Smooth muscle cell (in vitro differentiated cells): ENCODE measurements around the gene TSPYL4. TPM values are rescaled to one million over a fixed set of nuclear protein-coding genes. Genes with fewer than 3 reads are reported as not detected.
A peak's percentile ranks its signal among the peaks of the same experiment; 100 is the strongest.

ENCODE experiments used
- DNase-seq: peaks from one replicate; lab custom pipeline; 2025; ENCODE audit not compliant: unreplicated experiment; lab: John Stamatoyannopoulos, UW
- H2AFZ ChIP-seq: fragments of 200-600 bp; sonication (generic); 2 replicates; pipeline ENCODE4 v1.6.0; 2016; ENCODE audit warnings: antibody characterized with exemption, low read depth, mild to moderate bottlenecking
- H3F3A ChIP-seq: fragments of 200-600 bp; sonication (generic); 2 replicates; pipeline ENCODE4 v1.6.0; 2017; ENCODE audit warnings: antibody characterized with exemption, low read depth
- H3K27ac ChIP-seq: fragments of 200-600 bp; sonication (generic); 2 replicates; pipeline ENCODE4 v1.5.1; 2016; ENCODE audit warnings: low read depth, mild to moderate bottlenecking
- H3K27me3 ChIP-seq: fragments of 200-600 bp; sonication (generic); 2 replicates; pipeline ENCODE4 v1.6.1; 2016; ENCODE audit warnings: low read depth, mild to moderate bottlenecking
- H3K36me3 ChIP-seq: fragments of 200-600 bp; sonication (generic); 2 replicates; pipeline ENCODE4 v1.5.1; 2016; ENCODE audit warnings: low read depth
- H3K4me1 ChIP-seq: fragments of 200-600 bp; sonication (generic); 2 replicates; pipeline ENCODE4 v1.5.1; 2016; ENCODE audit warnings: low read depth
- H3K4me2 ChIP-seq: fragments of 200-600 bp; sonication (generic); 2 replicates; pipeline ENCODE4 v1.6.0; 2016; ENCODE audit warnings: mild to moderate bottlenecking
- H3K4me3 ChIP-seq: fragments of 200-600 bp; sonication (generic); 2 replicates; pipeline ENCODE4 v1.5.1; 2016; ENCODE audit warnings: mild to moderate bottlenecking
- H3K79me2 ChIP-seq: fragments of 200-600 bp; sonication (generic); 2 replicates; pipeline ENCODE4 v1.6.0; 2016; ENCODE audit warnings: low read depth, mild to moderate bottlenecking
- H3K9ac ChIP-seq: fragments of 200-600 bp; sonication (generic); 2 replicates; pipeline ENCODE4 v1.6.0; 2016; ENCODE audit warnings: low read depth
- H3K9me3 ChIP-seq: fragments of 200-600 bp; sonication (generic); replicated peaks from 2 replicates; pipeline ENCODE4 v1.5.1; 2016; ENCODE audit warnings: low read depth
- H4K20me1 ChIP-seq: fragments of 200-600 bp; sonication (generic); 2 replicates; pipeline ENCODE4 v1.6.0; 2016; ENCODE audit warnings: low read depth
- WGBS: methylation state at CpG from one replicate; pipeline ENCODE4 v1.1.7; 2016; ENCODE audit warnings: low lambda C conversion rate; 5-methylcytosine and 5-hydroxymethylcytosine counted together
- polyA plus RNA-seq: library from polyadenylated mRNA; unstranded; fragments of >200 nt; fragmentation: Nextera tagmentation; extraction: Ambion mirVana; gene quantifications from 2 replicates; pipeline ENCODE4 v1.2.1, GENCODE V29; 2016
- total RNA-seq: library from RNA; depleted of rRNA; stranded (reverse); fragments of >200 nt; gene quantifications from 2 replicates; pipeline ENCODE4 v1.2.3, GENCODE V29; 2014
- TF ChIP-seq, protein P1 (sequence below): fragments of 200-600 bp; sonication (generic); IDR thresholded peaks from 2 replicates; pipeline ENCODE4 v1.5.1; 2017; ENCODE audit warnings: borderline replicate concordance, mild to moderate bottlenecking, antibody characterized with exemption; ENCODE audit not compliant: insufficient read depth, poor library complexity, severe bottlenecking

Gene TSPYL4
- total and polyA plus RNA-seq, 2 experiments from 2014 or later, result 14.7 to 29.5 TPM

DNA sequence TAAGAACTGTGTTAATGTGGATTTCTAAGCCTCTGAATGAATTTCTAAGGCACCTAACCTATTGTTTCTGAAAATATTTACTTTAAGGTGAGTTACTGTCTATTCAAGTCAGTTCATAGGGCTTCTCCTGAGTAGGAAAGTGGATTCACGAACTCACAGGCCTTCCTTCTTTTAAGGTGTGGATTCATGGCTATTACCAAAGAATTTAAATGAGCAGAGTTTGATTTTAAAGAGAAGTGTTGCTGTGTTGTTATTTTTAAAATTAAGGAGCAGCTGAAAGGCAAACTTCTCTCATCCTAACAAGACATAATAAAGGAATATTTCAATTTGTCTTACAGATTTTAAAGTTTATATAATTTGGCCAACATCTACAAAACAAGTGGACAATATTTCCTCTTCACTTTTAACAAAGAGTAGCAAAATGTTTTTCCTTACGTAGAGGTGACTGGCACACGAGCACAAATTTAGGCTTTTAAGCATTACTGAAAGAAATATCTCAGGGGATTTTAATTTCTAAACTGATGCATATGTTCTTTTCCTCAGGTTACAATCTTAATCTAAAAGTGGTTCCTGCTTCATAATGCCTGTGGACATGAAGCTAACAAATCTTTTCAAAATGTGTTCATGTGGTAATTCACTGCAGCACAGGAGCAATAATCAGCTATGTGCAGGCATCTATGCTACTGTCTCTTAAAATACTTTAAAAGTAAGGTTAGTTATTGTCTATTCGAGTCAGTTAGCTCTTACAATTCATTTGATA lies 602 bp upstream of the TSPYL4 start:
- peak overlapping the region; percentile 93 for H2AFZ ChIP-seq
- peaks cover 52% of the 10 kb centered on the region for H3K4me1 ChIP-seq
- no peaks in the 10 kb centered on the region for H3K36me3 ChIP-seq
- H3K79me2 ChIP-seq, result peaks cover 50% of the 10 kb centered on the region
- H4K20me1 ChIP-seq, result no peaks in the 10 kb centered on the region
- H3K9ac ChIP-seq, result peak overlapping the region; percentile 100
- no peak for DNase-seq
- H3F3A ChIP-seq, result peaks cover 14% of the 10 kb centered on the region
- peak overlapping the region; percentile 97 for H3K4me2 ChIP-seq
- peak overlapping the region; percentile 93 for H3K4me3 ChIP-seq
- 40% methylated on average over 4 of the region's 4 CpGs for WGBS
- TF ChIP-seq, protein P1, sequence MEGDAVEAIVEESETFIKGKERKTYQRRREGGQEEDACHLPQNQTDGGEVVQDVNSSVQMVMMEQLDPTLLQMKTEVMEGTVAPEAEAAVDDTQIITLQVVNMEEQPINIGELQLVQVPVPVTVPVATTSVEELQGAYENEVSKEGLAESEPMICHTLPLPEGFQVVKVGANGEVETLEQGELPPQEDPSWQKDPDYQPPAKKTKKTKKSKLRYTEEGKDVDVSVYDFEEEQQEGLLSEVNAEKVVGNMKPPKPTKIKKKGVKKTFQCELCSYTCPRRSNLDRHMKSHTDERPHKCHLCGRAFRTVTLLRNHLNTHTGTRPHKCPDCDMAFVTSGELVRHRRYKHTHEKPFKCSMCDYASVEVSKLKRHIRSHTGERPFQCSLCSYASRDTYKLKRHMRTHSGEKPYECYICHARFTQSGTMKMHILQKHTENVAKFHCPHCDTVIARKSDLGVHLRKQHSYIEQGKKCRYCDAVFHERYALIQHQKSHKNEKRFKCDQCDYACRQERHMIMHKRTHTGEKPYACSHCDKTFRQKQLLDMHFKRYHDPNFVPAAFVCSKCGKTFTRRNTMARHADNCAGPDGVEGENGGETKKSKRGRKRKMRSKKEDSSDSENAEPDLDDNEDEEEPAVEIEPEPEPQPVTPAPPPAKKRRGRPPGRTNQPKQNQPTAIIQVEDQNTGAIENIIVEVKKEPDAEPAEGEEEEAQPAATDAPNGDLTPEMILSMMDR, result no peak
- no peaks in the 10 kb centered on the region for H3K27me3 ChIP-seq
- no peaks in the 10 kb centered on the region for H3K9me3 ChIP-seq
- peak overlapping the region; percentile 98 for H3K27ac ChIP-seq

- DNase-seq, result no peak
- Histone ChIP-seq H4K20me1 (no peaks in the 10 kb centered on the region), H3K4me3 (peak overlapping the region; percentile 93), H3F3A (peaks cover 14% of the 10 kb centered on the region), H3K27me3 (no peaks in the 10 kb centered on the region), H3K27ac (peak overlapping the region; percentile 98), H3K9me3 (no peaks in the 10 kb centered on the region), H2AFZ (peak overlapping the region; percentile 93), H3K4me1 (peaks cover 53% of the 10 kb centered on the region), H3K4me2 (peak overlapping the region; percentile 97), H3K36me3 (no peaks in the 10 kb centered on the region), H3K9ac (peak overlapping the region; percentile 100), H3K79me2 (peaks cover 51% of the 10 kb centered on the region)
- WGBS, result 50% methylated on average over 11 of the region's 11 CpGs
- TF ChIP-seq, protein P1, result no peak
Measured at GRCh38 chr6:116253188-116253504, 729 bp downstream of the TSPYL4 start.

- DNase-seq, result no peak
- Histone ChIP-seq H3K4me1 (peaks cover 53% of the 10 kb centered on the region), H3K79me2 (peaks cover 51% of the 10 kb centered on the region), H4K20me1 (no peaks in the 10 kb centered on the region), H3K9me3 (no peaks in the 10 kb centered on the region), H3F3A (peaks cover 14% of the 10 kb centered on the region), H3K27me3 (no peaks in the 10 kb centered on the region), H3K4me3 (peak overlapping the region; percentile 93), H2AFZ (no peak overlapping the region), H3K27ac (peak overlapping the region; percentile 98), H3K9ac (no peak overlapping the region), H3K36me3 (no peaks in the 10 kb centered on the region), H3K4me2 (peak overlapping the region; percentile 97)
- 46% methylated on average over 6 of the region's 6 CpGs for whole genome bisulfite sequencing
- TF ChIP-seq, protein P1, result no peak
Measured at GRCh38 chr6:116251568-116252384, 2.1 kb downstream of the TSPYL4 start.
